ENCODE measurements around the gene PLPP6.
A peak's percentile ranks its signal among the peaks of the same experiment; 100 is the strongest.

The PLPP6 gene

DNA sequence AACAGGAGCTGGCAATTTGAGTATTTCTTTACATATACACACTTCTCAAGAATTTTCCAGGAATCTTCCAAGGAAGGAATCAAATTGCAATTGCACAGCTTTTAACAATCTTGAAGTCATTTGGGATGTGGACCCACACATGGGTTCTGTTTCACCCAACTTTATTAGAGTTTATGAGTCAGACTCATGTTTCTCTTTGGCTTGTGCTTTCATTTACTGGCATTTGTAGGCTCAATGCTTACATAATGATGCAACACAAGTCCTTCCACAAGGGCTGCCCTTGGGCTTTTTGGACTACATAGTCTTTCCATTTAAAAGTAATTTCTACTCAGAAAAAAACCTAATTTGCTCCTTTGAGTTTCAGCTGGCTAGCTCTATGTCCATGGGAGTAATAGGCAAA lies 12.7 kb downstream of the PLPP6 start:
- POLR2A ChIA-PET = interaction anchor here (0.7 to 0.9 kb wide), 2 partner anchors 66 to 67 kb away, joined by 3 to 4 read pairs; partner anchors contain the start of gene AK3
- no peak for DNase-seq (ENCODE audit: extremely low spot score)
- CTCF ChIA-PET = interaction anchor here (1.0 kb wide), 1 partner anchor 8 kb away, joined by 3 read pairs; the partner anchor contains the start of gene SPATA6L
- TF ChIP-seq SUZ12 (IDR thresholded peaks at IDR 0.05) = no peak
- no peak for TF ChIP-seq FOXA1 (IDR thresholded peaks at IDR 0.05)
- TF ChIP-seq HDGF (IDR thresholded peaks at IDR 0.05; ENCODE audit: borderline replicate concordance) = no peak
- no peak for TF ChIP-seq CTBP1 (IDR thresholded peaks at IDR 0.05; ENCODE audit: borderline replicate concordance)
- TF ChIP-seq FOXM1 (IDR thresholded peaks at IDR 0.05; ENCODE audit: borderline replicate concordance) = no peak
- no peak for TF ChIP-seq TARDBP (IDR thresholded peaks at IDR 0.05)
- TF ChIP-seq LEF1 (IDR thresholded peaks at IDR 0.05; ENCODE audit: borderline replicate concordance) = no peak
- no peak for TF ChIP-seq L3MBTL2 (conservative IDR thresholded peaks at IDR 0.05)
- no peak for TF ChIP-seq PKNOX1 (IDR thresholded peaks at IDR 0.05)
- no peak for TF ChIP-seq ARNT (IDR thresholded peaks at IDR 0.05)

DNA sequence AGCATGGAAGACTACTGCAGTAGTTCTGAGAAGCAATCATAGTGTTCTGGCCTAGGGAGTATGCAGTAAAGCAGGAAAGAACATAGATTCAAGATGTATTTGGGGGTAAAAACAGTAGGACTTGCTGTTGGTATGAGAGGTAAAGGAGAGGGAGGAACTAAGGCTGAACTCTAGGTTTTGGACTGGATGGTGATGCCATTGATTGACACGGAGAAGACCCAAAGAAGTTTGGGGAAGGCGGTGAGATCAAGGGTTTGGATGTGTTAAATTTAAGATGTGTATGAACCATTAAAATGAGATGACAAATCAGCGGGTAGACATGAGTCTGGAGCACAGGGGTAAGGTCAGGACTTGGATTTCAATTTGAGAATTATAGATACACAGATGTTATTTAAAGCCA lies 15.3 kb downstream of the PLPP6 start:
- TF ChIP-seq PKNOX1 (IDR thresholded peaks at IDR 0.05) (peak; percentile 82), ELF4 (IDR thresholded peaks at IDR 0.05) (no peak)
- ChIA-PET POLR2A (no interaction called here), CTCF (no interaction called here)
- no peak for DNase-seq (ENCODE audit: extremely low spot score)

DNA sequence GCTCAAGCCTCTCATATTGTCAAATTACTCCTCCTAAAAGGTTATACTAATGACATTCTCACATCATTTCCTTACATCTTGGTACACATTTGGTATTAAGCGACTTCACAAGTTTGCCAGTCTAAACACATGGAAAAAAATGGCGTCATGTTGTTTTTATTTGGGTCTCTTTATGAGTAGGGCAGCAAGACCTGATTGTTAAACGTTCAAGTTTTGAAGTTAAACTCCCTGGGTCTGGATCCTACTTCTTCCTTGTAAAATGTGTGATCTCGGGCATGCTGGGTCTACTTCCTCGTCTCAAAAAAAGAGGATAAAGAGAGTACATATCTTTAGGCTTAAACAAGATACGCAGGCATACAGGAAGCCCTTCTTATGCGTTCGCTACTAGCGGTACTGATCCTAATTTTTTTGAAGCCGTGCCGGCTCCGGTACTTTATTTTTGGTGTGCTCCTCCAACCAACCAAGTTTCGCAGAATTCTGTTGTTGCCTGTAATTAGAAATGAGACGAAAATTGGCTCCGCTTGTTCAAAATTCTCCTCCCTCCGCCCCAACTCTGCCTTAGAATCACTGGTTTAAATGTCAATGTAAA lies 16.7 kb downstream of the PLPP6 start:
- DNase-seq (ENCODE audit: extremely low spot score) = no peak
- TF ChIP-seq FOXA1 (IDR thresholded peaks at IDR 0.05) (no peak), FOXM1 (IDR thresholded peaks at IDR 0.05; ENCODE audit: borderline replicate concordance) (no peak), NFRKB (IDR thresholded peaks at IDR 0.05) (no peak), L3MBTL2 (conservative IDR thresholded peaks at IDR 0.05) (peak; percentile 84)
- CTCF ChIA-PET = no interaction called here
- POLR2A ChIA-PET = interaction anchor here (0.9 to 1.4 kb wide), 8 partner anchors 10 to 1152 kb away, joined by 3 to 14 read pairs (median 4); partner anchors contain the start of genes PLPP6 and SPATA6L

GRCh38 chr9:4679268-4680172 lies 17.4 kb downstream of the PLPP6 start, which contains the start of gene CDC37L1:
TSS of gene CDC37L1 (plus strand) at chr9:4679569. CDS start at chr9:4679768, 199 bp downstream.
- peak; percentile 90 for DNase-seq (ENCODE audit: extremely low spot score)
- POLR2A ChIA-PET = interaction anchor here (0.6 to 1.4 kb wide), 10 partner anchors 9 to 1153 kb away, joined by 3 to 14 read pairs (median 4); partner anchors contain the start of genes PLPP6 and SPATA6L
- CTCF ChIA-PET = interaction anchor here (0.6 to 1.0 kb wide), 3 partner anchors 13 to 66 kb away, joined by 3 read pairs; partner anchors contain the start of gene SPATA6L
- TF ChIP-seq FOXM1 (IDR thresholded peaks at IDR 0.05; ENCODE audit: borderline replicate concordance) = no peak
- peak; percentile 46; the same call in 1 of the 2 replicates for TF ChIP-seq ELF4 (IDR thresholded peaks at IDR 0.05)
- TF ChIP-seq HDGF (IDR thresholded peaks at IDR 0.05; ENCODE audit: borderline replicate concordance) = no peak
- TF ChIP-seq ZNF384 (IDR thresholded peaks at IDR 0.05) = no peak
- no peak for TF ChIP-seq FOXA1 (IDR thresholded peaks at IDR 0.05)
- no peak for TF ChIP-seq BHLHE40 (IDR thresholded peaks at IDR 0.05; ENCODE audit: borderline replicate concordance)
- TF ChIP-seq PKNOX1 (IDR thresholded peaks at IDR 0.05) = no peak
- no peak for TF ChIP-seq ARNT (IDR thresholded peaks at IDR 0.05)
- peak; percentile 60 for TF ChIP-seq L3MBTL2 (conservative IDR thresholded peaks at IDR 0.05)
- TF ChIP-seq FOXK2 (IDR thresholded peaks at IDR 0.05) = no peak

GRCh38 chr9:4680173-4680525 lies 18.1 kb downstream of the PLPP6 start:
- no peak for DNase-seq (ENCODE audit: extremely low spot score)
- TF ChIP-seq ARNT (IDR thresholded peaks at IDR 0.05) = no peak
- TF ChIP-seq BHLHE40 (IDR thresholded peaks at IDR 0.05; ENCODE audit: borderline replicate concordance) = no peak
- TF ChIP-seq FOXM1 (IDR thresholded peaks at IDR 0.05; ENCODE audit: borderline replicate concordance) = no peak
- TF ChIP-seq FOXK2 (IDR thresholded peaks at IDR 0.05) = no peak
- TF ChIP-seq PKNOX1 (IDR thresholded peaks at IDR 0.05) = no peak
- no peak for TF ChIP-seq SUZ12 (IDR thresholded peaks at IDR 0.05)
- TF ChIP-seq TARDBP (IDR thresholded peaks at IDR 0.05) = no peak
- TF ChIP-seq ZNF384 (IDR thresholded peaks at IDR 0.05) = no peak
- no peak for TF ChIP-seq FOXA1 (IDR thresholded peaks at IDR 0.05)
- no peak for TF ChIP-seq HDGF (IDR thresholded peaks at IDR 0.05; ENCODE audit: borderline replicate concordance)
- TF ChIP-seq CTBP1 (IDR thresholded peaks at IDR 0.05; ENCODE audit: borderline replicate concordance) = no peak
- TF ChIP-seq SP1 (IDR thresholded peaks at IDR 0.05) = no peak
- no peak for TF ChIP-seq L3MBTL2 (conservative IDR thresholded peaks at IDR 0.05)
- TF ChIP-seq LEF1 (IDR thresholded peaks at IDR 0.05; ENCODE audit: borderline replicate concordance) = no peak
- no peak for TF ChIP-seq ELF4 (IDR thresholded peaks at IDR 0.05)
- no peak for TF ChIP-seq NFRKB (IDR thresholded peaks at IDR 0.05)
- POLR2A ChIA-PET = interaction anchor here (1.1 to 1.4 kb wide), 3 partner anchors 17 to 1154 kb away, joined by 3 to 5 read pairs (median 5); partner anchors contain the start of gene PLPP6
- CTCF ChIA-PET = interaction anchor here (1.0 kb wide), 1 partner anchor 66 kb away, joined by 3 read pairs; no protein-coding TSS in a partner anchor
